Kasumi-1 (cell line): ENCODE data around the gene TEPSIN.

ENCODE experiments used
- DNase-seq, 2 experiments: peaks; one replicate each; lab custom pipeline; 2025; lab: John Stamatoyannopoulos, UW

TEPSIN gene

DNA sequence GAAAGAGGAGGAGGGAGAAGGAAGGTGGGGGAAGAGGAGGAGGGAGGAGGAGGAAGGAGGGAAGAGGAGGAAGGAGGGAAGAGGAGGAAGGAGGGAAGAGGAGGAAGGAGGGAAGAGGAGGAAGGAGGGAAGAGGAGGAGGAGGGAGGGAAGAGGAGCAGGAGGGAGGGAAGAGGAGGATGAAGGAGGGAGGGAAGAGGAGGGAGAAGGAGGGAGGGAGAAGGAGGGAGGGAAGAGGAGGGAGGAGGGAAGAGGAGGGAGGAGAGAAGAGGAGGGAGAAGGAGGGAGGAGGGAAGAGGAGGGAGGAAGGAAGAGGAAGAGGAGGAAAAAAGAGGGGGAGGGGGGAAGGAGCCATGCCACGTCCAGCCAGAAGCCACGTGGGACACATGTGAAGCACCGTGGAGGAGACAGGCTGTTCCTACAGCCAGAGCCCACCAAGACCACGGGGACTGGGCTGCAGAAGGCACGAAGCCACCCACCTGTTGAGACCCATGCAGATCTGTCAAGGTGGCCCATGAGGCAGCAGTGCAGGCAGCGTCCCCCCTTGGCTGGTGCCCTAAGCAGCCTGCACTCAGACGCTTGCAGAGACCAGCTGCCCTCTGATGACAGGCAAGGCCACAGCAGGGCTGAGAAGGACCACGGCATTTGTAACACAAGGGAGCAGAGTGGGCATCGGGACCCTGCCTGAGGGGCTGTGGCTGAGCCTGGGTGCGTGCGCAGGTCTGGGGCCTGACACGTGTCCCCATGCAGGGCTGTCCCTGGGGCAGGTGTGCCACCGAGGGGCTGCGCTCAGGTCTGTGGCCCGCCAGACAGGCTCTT lies 10.6 kb upstream of the TEPSIN start:
- DNase-seq = no peak

DNA sequence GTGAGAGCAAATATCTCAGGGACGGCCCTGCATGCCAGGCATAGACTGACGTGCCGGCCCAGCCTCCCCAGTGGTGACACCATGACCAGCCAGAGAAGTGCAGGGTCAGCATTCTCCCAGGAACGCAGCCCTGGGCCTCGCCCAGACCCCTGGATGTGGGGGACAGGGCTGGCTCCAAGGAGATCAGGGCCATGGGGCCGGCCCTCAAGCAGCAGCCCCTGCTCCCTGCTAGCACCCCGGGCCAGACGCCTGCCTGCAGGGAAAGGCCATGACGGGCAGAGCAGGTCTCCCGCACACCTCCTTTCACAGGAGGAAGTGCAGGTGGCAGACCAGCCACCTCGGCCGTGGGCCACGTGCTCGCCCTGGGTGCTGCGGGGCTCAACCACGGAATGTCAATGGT lies 9.8 kb upstream of the TEPSIN start:
- no peak for DNase-seq

DNA sequence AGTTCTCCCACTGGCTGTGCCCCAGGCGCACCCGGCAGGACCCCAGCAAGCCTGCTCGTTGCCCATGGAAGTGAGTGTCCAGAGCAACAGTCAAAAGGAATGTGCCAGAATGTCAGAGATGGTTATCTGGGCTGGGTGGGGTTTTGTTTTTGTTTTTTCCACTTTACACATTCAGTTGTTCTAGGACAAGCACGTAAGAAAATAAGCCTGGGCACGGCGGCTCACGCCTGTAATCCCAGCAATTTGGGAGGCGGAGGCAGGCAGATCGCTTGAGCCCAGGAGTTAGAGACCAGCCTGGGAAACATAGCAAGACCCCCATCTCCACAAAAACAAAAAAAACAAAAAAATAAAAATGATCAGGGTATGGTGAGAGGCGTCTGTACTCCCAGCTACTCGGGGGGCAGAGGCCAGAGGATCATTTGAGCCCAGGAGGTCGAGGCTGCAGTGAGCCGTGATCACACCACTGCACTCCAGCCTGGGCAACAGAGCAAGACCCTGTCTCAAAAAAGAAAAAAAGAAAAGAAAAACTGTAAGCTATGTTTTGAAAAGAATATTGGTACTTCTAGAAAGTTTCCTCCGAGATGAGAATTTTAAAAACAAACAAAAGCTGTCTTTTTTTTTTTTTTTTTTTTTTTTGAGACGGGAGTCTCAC lies 8.6 kb upstream of the TEPSIN start:
- DNase-seq = no peak

DNA sequence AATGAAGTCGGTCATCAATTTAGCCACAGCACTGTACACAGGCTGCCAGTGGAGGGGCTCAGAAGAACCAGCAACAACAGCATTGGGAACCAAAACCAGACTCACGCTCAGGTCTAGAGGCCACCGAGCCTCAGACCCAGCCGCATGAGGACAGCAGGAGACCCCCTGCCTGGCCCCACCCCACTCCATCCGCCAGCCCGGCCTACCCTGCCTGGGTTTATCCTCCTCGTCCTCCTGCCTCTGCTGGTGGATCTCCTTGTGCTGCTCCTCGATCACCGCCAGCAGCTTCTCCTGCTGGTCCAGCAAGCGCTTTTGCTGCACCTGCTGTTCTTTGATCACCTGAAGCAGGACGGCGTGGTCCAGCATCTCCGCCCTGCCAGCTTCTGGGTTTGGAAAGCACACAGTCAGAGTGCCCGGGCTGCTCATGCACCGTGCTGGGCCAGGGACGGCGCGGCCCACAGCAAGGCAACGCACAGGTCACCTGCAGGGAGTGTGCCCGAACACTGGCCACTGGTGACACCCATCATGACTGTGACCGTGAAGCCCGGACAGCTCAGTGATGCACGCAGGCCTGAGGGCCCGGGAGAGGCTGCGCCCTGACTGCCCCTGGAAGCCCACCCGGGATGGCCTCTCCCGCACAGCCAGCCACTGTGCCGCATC lies 8.0 kb upstream of the TEPSIN start:
- DNase-seq = no peak

DNA sequence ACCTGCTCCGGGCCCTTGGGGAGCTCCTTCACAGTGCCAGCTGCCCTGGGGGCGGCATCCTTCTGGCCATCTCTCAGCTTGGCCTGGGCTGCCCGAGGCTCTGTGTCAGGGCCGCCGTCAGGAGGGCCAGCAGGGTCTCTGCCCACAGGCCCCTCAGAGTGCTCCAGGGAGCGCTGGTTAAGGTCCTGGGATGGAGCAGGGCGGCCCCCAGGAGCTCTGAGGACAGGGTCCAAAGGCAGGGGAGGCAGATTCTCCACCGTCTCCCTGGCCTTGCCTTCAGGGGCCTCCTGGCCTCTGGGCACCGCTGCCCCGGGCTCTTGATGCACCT lies 7.5 kb upstream of the TEPSIN start:
- no peak for DNase-seq

DNA sequence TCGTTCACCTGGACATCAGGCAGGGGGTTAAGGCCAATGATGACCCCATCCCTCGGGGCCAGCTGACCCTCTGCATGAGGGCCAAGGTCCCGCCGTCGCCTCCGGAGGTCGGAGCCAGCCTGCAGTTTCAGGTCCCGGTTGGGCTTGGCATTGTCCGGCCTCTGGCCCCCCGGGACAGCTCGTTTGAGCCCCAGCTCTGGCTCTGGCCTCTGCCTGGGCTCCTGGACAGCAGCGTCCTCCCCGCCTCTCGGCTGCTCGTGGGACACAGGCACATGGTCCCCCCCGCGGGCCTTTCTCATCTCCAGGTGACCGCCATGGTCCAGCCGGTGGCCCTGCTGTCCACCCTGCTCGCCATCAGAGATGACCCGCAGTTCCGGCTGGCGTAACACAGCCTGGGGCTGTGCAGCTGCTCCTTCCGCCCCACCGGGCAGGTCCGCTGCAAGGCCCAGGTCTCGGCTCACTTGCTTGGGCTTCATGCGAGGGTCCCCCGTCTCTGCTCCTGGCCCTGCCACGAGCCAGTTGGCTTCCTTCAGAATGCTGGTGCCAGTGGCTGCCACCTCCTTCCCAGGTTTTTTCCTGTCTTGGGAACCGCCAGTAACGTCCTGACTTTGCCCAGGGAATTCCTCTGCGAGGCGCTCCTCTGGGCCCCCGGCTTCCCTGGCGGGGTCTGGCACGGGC lies 6.9 kb upstream of the TEPSIN start:
- no peak for DNase-seq

DNA sequence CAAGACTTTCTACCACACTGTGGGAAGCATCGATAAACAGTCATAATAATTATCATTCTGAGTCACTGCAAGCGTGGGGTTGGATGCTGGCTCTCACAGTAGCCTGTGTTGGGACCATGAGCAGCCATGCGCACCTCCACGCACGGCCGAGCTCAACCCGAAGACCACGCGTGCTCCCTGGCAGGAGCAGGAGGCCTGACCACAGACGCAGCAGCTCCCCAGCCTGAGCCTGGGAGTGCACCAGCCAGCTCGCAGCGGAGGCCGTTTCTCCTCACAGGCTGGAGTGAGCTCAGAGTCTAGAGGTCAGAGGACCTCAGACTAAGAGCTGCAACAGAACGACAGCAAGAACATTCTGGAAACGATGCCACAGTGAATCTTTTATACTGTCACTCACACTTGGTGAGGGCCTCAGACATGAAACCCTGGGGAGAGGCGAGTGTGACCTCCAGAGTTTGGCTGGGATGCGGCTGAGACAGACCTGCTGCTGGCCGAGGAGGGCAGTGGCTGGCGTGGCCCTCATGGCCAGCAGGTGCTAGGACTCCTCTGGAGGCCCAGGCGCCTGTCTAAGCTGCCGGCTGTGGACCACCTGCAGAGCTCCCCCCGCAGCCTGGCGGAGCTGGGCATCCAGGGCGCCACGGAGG lies 6.3 kb upstream of the TEPSIN start:
- DNase-seq = no peak

DNA sequence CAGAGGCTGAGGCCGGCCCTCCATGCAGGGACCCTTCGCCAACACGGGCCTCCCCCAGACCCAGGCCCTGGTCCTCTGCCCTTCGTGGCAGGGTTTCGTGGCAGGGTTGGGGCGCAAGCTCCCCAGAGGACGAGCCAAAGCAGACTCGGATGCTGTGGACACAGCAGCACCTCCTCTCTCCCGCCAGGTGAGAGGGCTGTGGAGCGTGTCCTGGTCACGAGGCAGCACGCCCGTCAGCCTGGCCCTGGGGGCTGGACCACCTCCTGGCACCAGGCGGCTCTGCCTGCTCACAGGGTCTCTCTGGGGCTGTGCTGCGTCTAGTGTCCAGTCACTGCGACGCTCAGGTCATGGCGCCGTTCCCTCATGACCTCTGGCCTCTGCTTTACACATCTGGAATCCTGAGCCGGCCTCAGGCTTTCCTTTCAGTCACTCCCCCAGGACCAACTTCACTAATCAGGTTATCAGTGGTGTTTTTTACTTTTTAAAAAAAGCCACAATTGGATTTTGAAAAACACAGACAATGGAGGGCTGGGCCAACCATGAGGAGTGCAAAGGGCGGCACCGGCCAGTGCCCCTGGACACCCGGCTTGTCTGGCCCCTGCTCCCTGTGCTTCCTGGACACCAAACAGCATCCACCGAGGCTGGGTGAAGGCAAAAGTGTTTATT lies 5.6 kb upstream of the TEPSIN start:
- no peak for DNase-seq

DNA sequence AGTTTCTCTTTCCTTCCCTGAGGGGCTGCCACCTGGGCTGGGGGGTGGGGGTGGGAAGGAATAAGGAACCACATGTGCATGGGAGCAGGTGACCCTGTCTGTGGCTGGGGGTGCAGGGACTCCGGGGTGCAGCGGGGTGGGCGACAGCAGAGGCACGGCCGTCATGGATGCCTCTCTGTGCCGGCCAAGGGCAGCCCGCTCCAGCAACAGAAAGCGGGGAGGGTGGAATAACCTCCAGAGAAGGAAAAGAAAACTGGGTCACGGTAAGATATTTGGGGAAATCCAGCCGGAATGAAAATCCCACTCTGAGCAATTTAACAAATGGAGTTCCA lies 4.4 kb upstream of the TEPSIN start:
- DNase-seq = no peak

DNA sequence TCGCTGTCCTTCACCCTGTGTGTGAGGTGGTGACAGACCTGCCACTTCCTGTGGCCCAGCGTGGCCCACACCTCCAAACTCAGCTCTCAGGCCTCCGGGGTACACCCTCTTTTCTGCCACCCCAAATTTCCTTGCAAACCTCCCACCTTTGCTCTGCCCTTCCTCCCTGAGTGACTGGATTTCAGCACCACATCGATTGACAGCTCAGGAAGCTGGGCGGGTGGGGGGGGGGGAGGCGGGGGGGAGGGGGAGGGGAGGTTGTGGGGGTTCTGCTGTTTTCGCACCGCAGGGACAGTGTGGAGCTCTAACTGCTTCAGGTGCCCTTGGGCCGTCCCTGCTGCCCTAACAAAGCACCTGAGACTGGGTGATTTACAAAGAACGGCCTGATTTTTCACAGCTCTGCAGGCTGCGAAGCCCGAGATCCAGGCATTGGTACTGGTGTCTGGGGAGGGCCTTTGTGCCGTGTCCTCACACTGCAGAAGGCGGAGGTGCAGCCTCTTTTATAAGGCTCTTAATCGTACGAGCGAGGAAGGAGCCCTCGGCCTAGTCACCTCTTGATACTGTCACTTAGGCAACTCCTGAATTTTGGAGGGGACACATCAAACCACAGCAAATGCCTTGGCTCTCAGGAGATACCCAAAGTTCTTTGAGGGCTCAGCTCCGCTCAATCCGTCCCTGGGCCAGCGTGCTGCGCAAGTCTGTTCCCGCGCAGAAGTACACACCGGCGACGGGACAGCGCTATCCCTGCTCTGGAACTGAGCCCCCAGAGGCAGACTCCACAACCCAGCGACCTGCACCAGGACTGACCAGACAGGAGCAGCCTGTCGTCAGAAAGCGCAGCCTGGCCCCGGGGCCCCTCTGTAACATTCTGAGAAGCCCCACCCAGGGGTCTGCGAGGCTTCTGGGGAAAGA lies 3.8 kb upstream of the TEPSIN start:
- DNase-seq = peak; percentile 30 to 38

DNA sequence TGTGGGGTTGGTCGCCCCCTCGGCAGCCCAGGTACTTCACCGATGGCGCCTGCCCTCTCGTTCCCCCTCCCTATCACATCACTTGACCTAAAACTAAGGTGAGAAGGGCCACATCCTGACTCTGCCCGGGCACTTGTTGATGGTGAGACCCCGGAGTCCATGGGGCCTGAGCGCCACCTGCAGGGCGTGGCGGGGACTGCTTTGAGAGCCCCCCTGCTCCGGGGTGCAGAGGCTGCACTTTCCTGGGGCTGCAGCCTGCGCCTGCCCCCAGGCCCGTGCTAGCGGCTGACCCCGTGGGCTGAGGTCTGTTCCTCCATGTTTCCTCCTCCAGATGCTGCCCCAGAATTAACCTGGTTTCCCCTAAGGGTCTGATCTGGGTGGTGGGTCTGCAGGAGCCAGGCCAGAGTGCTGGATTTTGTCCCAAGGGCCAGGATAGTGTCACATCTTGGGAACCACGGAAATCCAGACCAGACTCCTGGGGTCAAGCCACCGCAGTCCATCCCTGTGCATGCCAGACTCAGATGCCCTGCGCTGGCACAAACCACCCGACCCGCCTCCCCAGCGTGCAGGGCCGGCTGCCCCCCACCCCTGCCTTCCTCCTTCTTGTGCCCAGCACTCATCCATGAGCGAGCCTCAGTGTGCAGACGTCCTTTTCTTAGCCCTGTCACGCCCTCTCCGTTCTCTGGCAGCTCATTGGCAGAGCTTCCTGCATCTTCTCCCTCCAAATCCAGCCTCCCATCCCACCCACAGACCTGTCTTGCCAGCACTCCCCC lies 3.0 kb upstream of the TEPSIN start:
- DNase-seq = peak; percentile 57 to 61

DNA sequence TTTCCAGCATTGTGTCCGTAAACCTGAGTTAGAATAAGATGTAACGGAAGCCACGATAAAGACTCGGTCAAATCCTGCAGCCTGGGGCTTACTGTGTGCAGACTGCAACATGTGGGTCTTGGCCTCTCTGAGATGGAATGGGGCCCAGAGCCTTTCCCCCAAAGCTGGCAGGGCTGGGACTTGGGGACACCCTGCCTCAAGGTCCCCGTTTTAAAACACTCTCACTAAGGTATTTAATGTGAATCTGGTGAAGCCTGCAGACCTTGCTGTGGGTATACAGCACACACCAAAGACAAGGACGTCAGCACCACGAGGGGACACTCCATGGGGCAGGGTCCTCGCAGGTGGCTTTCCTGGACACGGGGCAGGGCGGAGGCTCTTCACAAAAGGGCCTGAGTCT lies 2.3 kb upstream of the TEPSIN start:
- DNase-seq = no peak

DNA sequence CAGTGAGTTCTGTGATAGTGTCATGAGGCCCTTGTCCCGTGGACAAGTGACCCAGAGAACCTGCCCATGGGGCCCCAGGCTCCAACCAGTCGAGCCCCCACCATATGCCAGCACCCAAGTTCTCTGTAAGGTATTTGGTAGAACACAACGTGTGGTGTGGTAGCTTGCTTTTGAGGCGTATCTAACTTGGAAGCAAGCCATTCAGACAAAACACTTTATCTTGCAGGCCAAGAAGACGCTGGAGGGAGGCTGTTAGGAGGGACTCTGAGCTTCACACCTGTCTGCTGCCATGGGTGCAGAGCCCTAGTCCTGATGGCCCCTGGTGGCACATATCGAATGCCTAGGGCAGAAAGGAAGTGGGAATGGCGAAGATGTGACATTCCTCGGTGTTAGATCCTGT lies 1.9 kb upstream of the TEPSIN start:
- no peak for DNase-seq

DNA sequence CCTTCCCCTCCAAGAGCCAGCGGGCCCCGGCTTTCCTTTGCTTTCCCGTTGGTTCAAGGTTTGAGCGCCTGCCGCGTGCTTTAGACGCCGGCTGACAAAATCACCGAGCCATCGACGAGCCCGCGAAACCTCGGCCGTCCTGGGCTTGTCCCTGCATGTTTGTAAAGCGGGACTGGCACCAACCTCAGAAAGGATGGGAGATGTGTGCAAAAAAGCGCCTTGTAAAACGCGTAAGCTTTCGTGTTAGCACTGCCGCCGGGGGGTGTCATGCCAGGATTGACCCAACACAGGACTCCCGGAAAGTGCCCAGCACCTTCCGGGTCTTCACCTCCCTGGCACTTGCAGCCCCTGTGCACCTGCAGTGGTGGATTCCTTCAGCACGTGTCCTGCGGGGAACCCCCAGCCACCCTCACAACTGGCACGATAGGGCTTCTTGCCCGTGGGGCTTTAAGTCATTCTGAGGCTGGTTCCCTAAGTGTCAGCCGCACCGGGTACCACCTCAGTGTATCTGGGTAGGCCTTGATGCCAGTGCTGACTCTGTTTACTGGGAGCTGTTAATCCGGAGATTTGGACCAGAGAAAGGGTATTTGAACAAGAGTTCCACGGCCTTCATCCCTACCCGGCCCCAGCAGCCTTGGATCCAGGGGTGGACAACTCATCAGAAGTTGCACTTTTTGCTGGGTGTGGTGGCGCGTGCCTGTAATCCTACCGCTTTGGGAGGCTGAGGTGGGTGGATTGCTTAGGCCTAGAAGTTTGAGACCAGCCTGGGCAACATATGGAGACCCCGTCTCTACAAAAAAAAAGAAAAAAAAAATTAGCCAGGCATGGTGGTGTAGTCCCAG lies 1.1 kb upstream of the TEPSIN start:
- DNase-seq = peak in 1 of 2 experiments; percentile 22

DNA sequence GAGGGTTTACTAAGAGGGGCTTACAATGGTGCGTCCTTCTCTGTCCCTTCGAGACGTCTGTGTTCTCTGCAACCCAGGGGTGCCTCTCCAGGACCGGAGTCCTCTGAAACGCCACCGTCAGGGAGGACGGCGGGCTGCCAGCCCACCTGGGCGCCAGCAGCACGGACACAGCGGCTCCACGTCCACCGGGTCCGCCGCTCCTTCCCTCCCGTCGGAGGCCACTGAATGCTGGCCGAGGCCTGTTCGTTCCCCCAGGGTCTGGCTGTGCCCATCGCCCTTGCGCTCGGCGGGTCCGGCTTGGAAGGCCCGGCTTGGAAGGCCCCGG lies 403 bp downstream of the TEPSIN start:
- no peak for DNase-seq

DNA sequence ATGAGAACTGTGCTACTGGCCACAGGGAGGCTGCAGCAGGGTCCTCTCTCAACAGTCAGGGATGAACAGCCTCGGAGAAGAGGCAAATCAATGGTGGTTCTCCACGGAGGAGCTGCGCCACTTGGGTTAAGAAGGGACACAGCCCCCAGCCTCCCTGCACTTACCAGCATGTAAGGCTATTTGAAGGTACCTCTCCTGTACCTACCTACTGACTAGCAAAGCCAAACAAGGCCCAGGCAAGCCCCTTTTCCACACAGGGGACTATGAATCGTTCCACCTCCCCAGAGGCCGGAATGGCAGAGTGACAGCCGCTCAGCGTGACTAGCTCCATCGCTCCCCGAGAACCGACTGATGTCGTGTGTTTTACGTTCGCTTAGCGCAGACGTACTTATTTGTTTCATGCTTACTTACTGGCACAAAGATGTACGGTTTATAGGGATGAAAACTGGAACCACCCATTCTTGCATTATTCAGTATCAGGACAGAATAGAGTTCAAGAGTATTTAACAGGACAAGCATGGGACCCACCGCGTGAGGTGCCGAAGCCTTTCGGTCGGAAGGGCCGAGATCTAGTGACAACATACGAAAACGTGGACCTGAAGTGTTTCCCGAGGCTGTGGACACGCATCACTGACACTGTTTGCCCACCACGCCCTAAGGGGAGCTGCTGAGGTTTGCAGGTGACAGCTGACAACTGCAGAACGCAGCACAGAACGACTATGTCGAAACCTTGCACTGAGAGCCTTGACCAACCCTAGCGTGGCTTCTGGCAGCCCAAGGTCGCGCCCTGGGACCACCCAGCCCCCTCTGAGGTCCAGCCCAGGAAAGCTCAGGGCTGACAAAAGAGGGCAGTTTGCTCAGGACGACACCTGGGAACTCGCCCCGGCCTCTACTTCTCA lies 1.0 kb downstream of the TEPSIN start:
- DNase-seq = no peak

DNA sequence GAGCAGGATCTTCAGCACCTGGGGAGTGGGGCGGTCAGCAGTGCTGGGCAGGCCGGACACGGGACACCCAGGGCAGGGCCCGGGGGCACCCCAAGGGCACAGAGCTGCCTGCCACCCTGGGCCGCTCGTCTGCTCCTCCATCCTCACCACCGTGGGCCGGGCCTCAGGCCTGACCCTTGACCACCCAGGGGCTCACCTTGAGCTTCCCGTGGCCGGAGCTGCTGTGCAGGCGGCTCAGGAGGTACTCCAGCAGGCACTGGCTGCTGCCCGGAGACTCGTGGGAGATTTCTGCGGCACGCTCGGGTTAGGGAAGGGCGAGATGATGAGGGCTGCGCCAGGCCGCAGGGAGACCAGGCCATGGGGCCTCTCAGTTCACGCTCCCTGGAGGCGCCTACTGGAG lies 2.1 kb downstream of the TEPSIN start:
- no peak for DNase-seq
